ENCODE measurements around the gene SLC2A2.

SLC2A2 gene

GRCh38 chr3:170962411-170962810, 64.1 kb downstream of the SLC2A2 start:
- no peak overlapping the region for H3K9ac ChIP-seq (ENCODE audit: low read length)
- TF ChIP-seq CTCF (IDR thresholded peaks at IDR 0.05; ENCODE audit: low read length) (no peak), EZH2 (optimal IDR thresholded peaks at IDR 0.05; ENCODE audit: low read depth, low read length) (no peak), EZH2phosphoT487 (IDR thresholded peaks at IDR 0.05; ENCODE audit: low read length) (no peak)
- H3K27me3 ChIP-seq (replicated peaks; ENCODE audit: insufficient read depth, low read length) = no peaks in the 10 kb centered on the region
- H3K79me2 ChIP-seq (ENCODE audit: low read length) = no peaks in the 10 kb centered on the region
- no peaks in the 10 kb centered on the region for H3K9me2 ChIP-seq (replicated peaks; ENCODE audit: insufficient read depth, low read length)
- H3K4me3 ChIP-seq (ENCODE audit: low read length) = no peak overlapping the region
- no peaks in the 10 kb centered on the region for H4K20me1 ChIP-seq (ENCODE audit: insufficient read depth, low read length)
- no peaks in the 10 kb centered on the region for H3K36me3 ChIP-seq (replicated peaks; ENCODE audit: insufficient read depth, low read length)
- no peak for DNase-seq
- H3K4me2 ChIP-seq (ENCODE audit: low read depth, low read length) = no peak overlapping the region
- H3F3A ChIP-seq (ENCODE audit: insufficient read depth, low read length) = no peaks in the 10 kb centered on the region
- H3K27ac ChIP-seq (ENCODE audit: low read length) = no peak overlapping the region
- no peaks in the 10 kb centered on the region for H3K9me3 ChIP-seq (replicated peaks; ENCODE audit: insufficient read depth, low read length)
- H3K4me1 ChIP-seq (ENCODE audit: low read length) = no peaks in the 10 kb centered on the region
- H2AFZ ChIP-seq (ENCODE audit: low read length) = no peak overlapping the region

GRCh38 chr3:170961616-170962400, 64.7 kb downstream of the SLC2A2 start:
- Histone ChIP-seq H2AFZ (ENCODE audit: low read length) (no peak overlapping the region), H3F3A (ENCODE audit: insufficient read depth, low read length) (no peaks in the 10 kb centered on the region), H3K9me3 (replicated peaks; ENCODE audit: insufficient read depth, low read length) (no peaks in the 10 kb centered on the region), H3K79me2 (ENCODE audit: low read length) (no peaks in the 10 kb centered on the region), H3K9me2 (replicated peaks; ENCODE audit: insufficient read depth, low read length) (no peaks in the 10 kb centered on the region), H3K27ac (ENCODE audit: low read length) (no peak overlapping the region), H3K36me3 (replicated peaks; ENCODE audit: insufficient read depth, low read length) (no peaks in the 10 kb centered on the region), H3K9ac (ENCODE audit: low read length) (no peak overlapping the region), H3K4me2 (ENCODE audit: low read depth, low read length) (no peak overlapping the region), H3K27me3 (replicated peaks; ENCODE audit: insufficient read depth, low read length) (no peaks in the 10 kb centered on the region), H3K4me1 (ENCODE audit: low read length) (no peaks in the 10 kb centered on the region), H4K20me1 (ENCODE audit: insufficient read depth, low read length) (no peaks in the 10 kb centered on the region), H3K4me3 (ENCODE audit: low read length) (no peak overlapping the region)
- TF ChIP-seq EZH2 (optimal IDR thresholded peaks at IDR 0.05; ENCODE audit: low read depth, low read length) (no peak), CTCF (IDR thresholded peaks at IDR 0.05; ENCODE audit: low read length) (peak; percentile 72), EZH2phosphoT487 (IDR thresholded peaks at IDR 0.05; ENCODE audit: low read length) (no peak)
- DNase-seq = peak; percentile 54

GRCh38 chr3:170959457-170959856, 67.1 kb downstream of the SLC2A2 start:
- Histone ChIP-seq H3K36me3 (replicated peaks; ENCODE audit: insufficient read depth, low read length) (no peaks in the 10 kb centered on the region), H3K9me2 (replicated peaks; ENCODE audit: insufficient read depth, low read length) (no peaks in the 10 kb centered on the region), H3K4me2 (ENCODE audit: low read depth, low read length) (no peak overlapping the region), H3K79me2 (ENCODE audit: low read length) (no peaks in the 10 kb centered on the region), H3K9ac (ENCODE audit: low read length) (no peak overlapping the region), H3K9me3 (replicated peaks; ENCODE audit: insufficient read depth, low read length) (no peaks in the 10 kb centered on the region), H3K4me3 (ENCODE audit: low read length) (no peak overlapping the region), H3F3A (ENCODE audit: insufficient read depth, low read length) (no peaks in the 10 kb centered on the region), H3K27ac (ENCODE audit: low read length) (no peak overlapping the region), H3K27me3 (replicated peaks; ENCODE audit: insufficient read depth, low read length) (no peaks in the 10 kb centered on the region), H2AFZ (ENCODE audit: low read length) (no peak overlapping the region), H4K20me1 (ENCODE audit: insufficient read depth, low read length) (no peaks in the 10 kb centered on the region), H3K4me1 (ENCODE audit: low read length) (no peaks in the 10 kb centered on the region)
- TF ChIP-seq CTCF (IDR thresholded peaks at IDR 0.05; ENCODE audit: low read length) (no peak), EZH2 (optimal IDR thresholded peaks at IDR 0.05; ENCODE audit: low read depth, low read length) (no peak)
- DNase-seq = no peak
